Ovary (tissue), 9 donors: ENCODE data around the gene TNS3. TPM values are rescaled to one million over a fixed set of nuclear protein-coding genes. Genes with fewer than 3 reads are reported as not detected.

Source experiments
- DNase-seq, 5 donors: peaks; one replicate each; pipeline ENCODE4 v3.0.0-alpha.2; 2019 to 2020
- H3K27ac ChIP-seq, 2 donors: fragments of 200-600 bp; one replicate each; pipeline versions ENCODE4 v1.5.1 to v1.8.0; 2019 to 2022
- H3K27me3 ChIP-seq: fragments of 200-600 bp; one replicate; pipeline ENCODE4 v1.8.0; 2022
- H3K36me3 ChIP-seq: fragments of 200-600 bp; sonication (generic); one replicate; pipeline ENCODE4 v1.5.1; 2019
- H3K4me1 ChIP-seq: one replicate; pipeline ENCODE4 v1.8.1; 2013; ENCODE audit warnings: mild to moderate bottlenecking, moderate library complexity; ENCODE audit not compliant: insufficient read depth
- H3K4me3 ChIP-seq: fragments of 200-600 bp; sonication (generic); one replicate; pipeline ENCODE4 v1.5.1; 2017
- H3K9me3 ChIP-seq, 2 donors: fragments of 200-600 bp in 1 of 2; sonication (generic) in 1 of 2; one replicate each; pipeline versions ENCODE4 v1.5.1 to v1.8.1; 2013 to 2019; ENCODE audit warnings: mild to moderate bottlenecking in 1 of 2, moderate library complexity in 1 of 2
- EP300 ChIP-seq: sonication (generic); formaldehyde crosslinking; IDR thresholded peaks from one replicate; pipeline ENCODE4 v1.6.1; 2017; ENCODE audit warnings: antibody characterized with exemption
- POLR2A ChIP-seq: fragments of 450-650 bp; IDR thresholded peaks from one replicate; pipeline ENCODE4 v1.6.1; 2017; ENCODE audit warnings: antibody characterized with exemption, mild to moderate bottlenecking, moderate library complexity
- WGBS, 3 donors: extraction: QIAGEN DNeasy Blood & Tissue Kit in 1 of 3; methylation state at CpG; one replicate each; pipeline versions ENCODE4 v1.1.5 to v1.1.7; 2013 to 2017; 5-methylcytosine and 5-hydroxymethylcytosine counted together
- intact Hi-C, 4 donors: fragments of 100-400 bp; cut with DNase I; formaldehyde crosslinking; loops; one replicate each; pipeline versions ENCODE4 v1.11.0 to v1.15.1; 2022 to 2023
- polyA plus RNA-seq, 2 donors: library from polyadenylated mRNA; stranded (reverse); fragments of 200-250 nt in 1 of 2; fragments of 350-450 nt in 1 of 2; fragmentation: Illumina TruSeq in 1 of 2; extraction: RNeasy Lipid Tissue Mini Kit (QIAGEN cat#74804) in 1 of 2; gene quantifications; one replicate each; pipeline ENCODE4 v1.2.3, GENCODE V29; 2013 to 2014
- total RNA-seq, 7 donors: library from RNA; depleted of rRNA in 2 of 7; stranded (reverse); fragments of >200 nt in 2 of 7; fragmentation: NEBNext Ultra II Directional in 3 of 7; extraction: Animal tissue kit (Norgen Biotek cat#: 25700) in 3 of 7; gene quantifications; one replicate each; pipeline versions ENCODE4 v1.1.0 to v1.2.4, GENCODE V29; 2016 to 2023
- TF ChIP-seq, protein P1 (sequence below), 3 donors: fragments of 450-650 bp in 2 of 3; fragments of 200-600 bp in 1 of 3; IDR thresholded peaks; one replicate each; pipeline versions ENCODE4 v1.5.1 to v1.8.0; 2016 to 2022; ENCODE audit warnings: antibody characterized with exemption in 3 of 3, mild to moderate bottlenecking in 1 of 3
- donor health status: DM: no; HTN: no; CAD: no; lungs with moderate emphysema.
- donor health status: DM: no; HTN: no; CAD: no.
- donor health status: Bipolar disorder and iron deficiency.
- donor health status: DM: yes; HTN: yes; CAD: no.
- donor health status: DM: no; HTN: no; CAD: no.
- donor health status: DM: yes; HTN: yes; CAD: no.

Gene TNS3
- total and polyA plus RNA-seq, 9 donors: 36.6 to 137 (median 91.3) TPM

DNA sequence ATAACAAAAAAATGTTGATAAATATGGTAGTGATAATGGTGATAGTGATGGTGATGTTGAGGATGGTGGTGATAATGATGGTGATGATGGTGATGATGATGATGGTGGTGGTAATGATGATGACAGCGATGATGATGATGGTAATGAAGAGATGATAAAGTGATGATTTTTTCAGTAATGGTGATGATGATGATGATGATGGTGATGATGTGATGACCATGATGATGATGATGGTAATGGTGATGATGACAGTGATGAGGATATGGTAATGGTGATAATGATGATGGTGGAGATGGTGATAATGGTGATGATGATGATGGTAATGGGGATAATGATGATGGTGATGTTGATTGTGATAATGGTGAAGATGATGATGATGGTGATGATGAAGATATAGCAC lies 321.6 kb downstream of the TNS3 start:
- H3K27me3 ChIP-seq: no peaks in the 10 kb centered on the region
- H3K4me1 ChIP-seq: no peaks in the 10 kb centered on the region
- intact Hi-C loops: loop anchor here in 2 of 4 donors (10.0 kb wide), 2 partner anchors 165 to 175 kb away; no protein-coding TSS in a partner anchor
- no peaks in the 10 kb centered on the region for H3K36me3 ChIP-seq
- H3K9me3 ChIP-seq: no peaks in the 10 kb centered on the region
- H3K27ac ChIP-seq: no peak overlapping the region
- TF ChIP-seq POLR2A (no peak), EP300 (no peak)
- TF ChIP-seq, protein P1, sequence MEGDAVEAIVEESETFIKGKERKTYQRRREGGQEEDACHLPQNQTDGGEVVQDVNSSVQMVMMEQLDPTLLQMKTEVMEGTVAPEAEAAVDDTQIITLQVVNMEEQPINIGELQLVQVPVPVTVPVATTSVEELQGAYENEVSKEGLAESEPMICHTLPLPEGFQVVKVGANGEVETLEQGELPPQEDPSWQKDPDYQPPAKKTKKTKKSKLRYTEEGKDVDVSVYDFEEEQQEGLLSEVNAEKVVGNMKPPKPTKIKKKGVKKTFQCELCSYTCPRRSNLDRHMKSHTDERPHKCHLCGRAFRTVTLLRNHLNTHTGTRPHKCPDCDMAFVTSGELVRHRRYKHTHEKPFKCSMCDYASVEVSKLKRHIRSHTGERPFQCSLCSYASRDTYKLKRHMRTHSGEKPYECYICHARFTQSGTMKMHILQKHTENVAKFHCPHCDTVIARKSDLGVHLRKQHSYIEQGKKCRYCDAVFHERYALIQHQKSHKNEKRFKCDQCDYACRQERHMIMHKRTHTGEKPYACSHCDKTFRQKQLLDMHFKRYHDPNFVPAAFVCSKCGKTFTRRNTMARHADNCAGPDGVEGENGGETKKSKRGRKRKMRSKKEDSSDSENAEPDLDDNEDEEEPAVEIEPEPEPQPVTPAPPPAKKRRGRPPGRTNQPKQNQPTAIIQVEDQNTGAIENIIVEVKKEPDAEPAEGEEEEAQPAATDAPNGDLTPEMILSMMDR (IDR thresholded peaks at IDR 0.05): no peak
- DNase-seq: no peak
- 94 to 100% (median 100%) methylated on average over 1 of the region's 1 CpG for WGBS, 3 donors
- no peak overlapping the region for H3K4me3 ChIP-seq

DNA sequence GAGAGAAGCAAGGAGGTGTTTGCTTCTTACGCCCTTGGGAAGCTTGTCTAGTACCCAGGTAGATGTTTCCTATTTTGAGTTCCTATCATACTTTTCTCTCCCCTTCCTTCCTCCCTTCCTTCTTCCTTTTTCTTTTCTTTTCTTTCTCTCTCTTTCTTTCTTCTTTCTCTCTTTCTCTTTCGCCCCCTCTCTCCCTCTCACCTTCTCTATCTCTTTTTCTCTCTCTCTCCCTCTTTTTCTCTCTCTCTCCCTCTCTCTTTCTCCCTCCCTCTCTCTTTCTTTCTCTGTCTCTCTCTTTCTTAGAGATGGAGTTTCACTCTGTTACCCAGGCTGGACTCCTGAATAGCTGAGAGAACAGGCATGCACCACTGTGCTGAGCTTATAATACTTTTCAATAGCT lies 322.2 kb downstream of the TNS3 start:
- no peak for TF ChIP-seq POLR2A
- TF ChIP-seq, protein P1 (IDR thresholded peaks at IDR 0.05): no peak
- no peak for TF ChIP-seq EP300
- Histone ChIP-seq H3K27me3 (no peaks in the 10 kb centered on the region), H3K9me3 (no peaks in the 10 kb centered on the region), H3K4me1 (peaks cover 4% of the 10 kb centered on the region), H3K27ac (no peak overlapping the region), H3K36me3 (no peaks in the 10 kb centered on the region), H3K4me3 (no peak overlapping the region)
- WGBS, 3 donors: 90 to 97% (median 95%) methylated on average over 2 of the region's 2 CpGs
- no peak for DNase-seq
- intact Hi-C loops: loop anchor here in 3 of 4 donors (5.0 to 10.0 kb wide), 6 partner anchors 165 to 1342 kb away; partner anchors contain the start of gene IGFBP3 (in 1 of the 3)

DNA sequence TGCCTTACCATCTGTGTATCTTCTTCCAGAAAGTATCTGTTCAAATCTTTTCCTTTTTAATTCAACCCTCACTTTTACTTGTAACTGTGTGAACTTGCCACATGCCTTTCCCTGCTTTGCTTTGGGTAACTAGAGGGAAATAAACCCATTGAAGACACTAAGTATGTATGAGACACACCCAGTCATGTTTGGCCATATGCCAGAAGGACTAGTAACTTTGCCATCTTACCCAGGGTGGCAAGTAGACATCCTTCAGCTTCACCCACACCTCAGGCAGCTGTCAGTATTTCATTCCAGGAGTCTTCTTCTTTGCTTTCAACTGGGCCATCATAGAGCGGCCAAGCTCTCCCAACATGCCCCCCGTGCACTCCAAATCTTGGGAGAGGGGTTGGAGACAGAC lies 323.1 kb downstream of the TNS3 start:
- Histone ChIP-seq H3K4me3 (no peak overlapping the region), H3K4me1 (peaks cover 4% of the 10 kb centered on the region), H3K36me3 (no peaks in the 10 kb centered on the region), H3K27me3 (no peaks in the 10 kb centered on the region), H3K9me3 (no peaks in the 10 kb centered on the region), H3K27ac (no peak overlapping the region)
- intact Hi-C loops: loop anchor here in 3 of 4 donors (5.0 to 10.0 kb wide), 4 partner anchors 174 to 1341 kb away; partner anchors contain the start of gene IGFBP3 (in 1 of the 3)
- WGBS, 3 donors: 94 to 97% (median 95%) methylated on average over 2 of the region's 2 CpGs
- DNase-seq: no peak
- TF ChIP-seq EP300 (no peak), POLR2A (no peak)
- TF ChIP-seq, protein P1 (IDR thresholded peaks at IDR 0.05): no peak

DNA sequence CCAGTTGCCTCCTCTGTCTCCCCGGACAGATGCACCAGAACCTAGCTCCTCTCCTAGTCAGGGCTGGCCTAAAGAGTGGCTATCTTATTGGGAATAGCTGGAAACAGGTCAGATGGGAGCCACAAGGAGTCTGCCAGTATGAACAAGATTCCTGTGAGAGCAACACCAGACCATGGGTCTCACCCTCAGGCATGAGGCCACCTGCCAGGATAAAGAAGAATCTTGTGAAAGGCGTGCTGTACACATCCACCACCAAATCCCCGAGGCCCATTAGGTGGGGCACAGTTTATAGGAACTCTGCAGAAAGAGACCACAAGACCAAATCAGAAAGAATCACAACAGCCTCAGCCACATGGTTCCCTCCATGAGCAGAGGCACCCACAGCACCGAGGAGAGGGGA lies 325.9 kb downstream of the TNS3 start:
- DNase-seq: no peak
- no peaks in the 10 kb centered on the region for H3K36me3 ChIP-seq
- peaks cover 6% of the 10 kb centered on the region for H3K4me1 ChIP-seq
- no peaks in the 10 kb centered on the region for H3K9me3 ChIP-seq
- intact Hi-C loops: loop anchor here in 3 of 4 donors (5.0 to 10.0 kb wide), 4 partner anchors 171 to 1339 kb away; partner anchors contain the start of gene IGFBP3 (in 1 of the 3)
- H3K27ac ChIP-seq: no peak overlapping the region
- no peak overlapping the region for H3K4me3 ChIP-seq
- TF ChIP-seq EP300 (no peak), POLR2A (no peak)
- TF ChIP-seq, protein P1 (IDR thresholded peaks at IDR 0.05): no peak
- H3K27me3 ChIP-seq: no peaks in the 10 kb centered on the region
- 69 to 75% (median 70%) methylated on average over 4 of the region's 4 CpGs for WGBS, 3 donors
